ENCODE results near the gene RAB40C. TPM values are rescaled to one million over a fixed set of nuclear protein-coding genes. Genes with fewer than 3 reads are reported as not detected.
A peak's percentile ranks its signal among the peaks of the same experiment; 100 is the strongest.

The RAB40C gene
- total and polyA plus RNA-seq, 4 donors: 6.1 to 11.0 (median 9.2) TPM

- Histone ChIP-seq H3K27ac (ENCODE audit: low read depth in 1 of 2, low read length in 2 of 2) (peak within 1 kb of the TSS; percentile 65 to 89), H3K36me3 (ENCODE audit: control insufficient read depth in 4 of 4, insufficient read depth in 3 of 4, low read depth in 1 of 4, low read length in 3 of 4) (peaks cover 0 to 1% (median 0%) of the 10 kb centered on the region in 4 donors), H3K4me1 (ENCODE audit: control insufficient read depth in 4 of 4, insufficient read depth in 4 of 4, low read length in 3 of 4) (peaks cover 27 to 65% (median 41%) of the 10 kb centered on the region in 4 donors), H3K9ac (ENCODE audit: low read depth in 1 of 2, low read length in 2 of 2) (peak within 1 kb of the TSS in 1 of 2 donors; percentile 90), H3K4me3 (ENCODE audit: low read depth in 1 of 3, low read length in 3 of 3) (peak within 1 kb of the TSS; percentile 66 to 95 (median 73)), H3K27me3 (ENCODE audit: control insufficient read depth in 4 of 4, insufficient read depth in 4 of 4, low read length in 3 of 4) (no peaks in the 10 kb centered on the region), H3K9me3 (ENCODE audit: control insufficient read depth in 4 of 4, low read length in 3 of 4) (no peaks in the 10 kb centered on the region)
- 1% methylated on average over 81 of the region's 81 CpGs for WGBS
- peak; percentile 85 for DNase-seq (ENCODE audit: low spot score)
- TF ChIP-seq REST (IDR thresholded peaks at IDR 0.05): peak; percentile 33
- TF ChIP-seq EGR1 (IDR thresholded peaks at IDR 0.05; ENCODE audit: low read depth in 2 of 2): peak in 1 of 2 donors; percentile 85
- peak in 1 of 2 donors; percentile 14 for TF ChIP-seq RAD21 (IDR thresholded peaks at IDR 0.05)
- peak; percentile 48 for TF ChIP-seq SP1 (IDR thresholded peaks at IDR 0.05)
- TF ChIP-seq RXRA (IDR thresholded peaks at IDR 0.05): no peak
- TF ChIP-seq, protein P1, sequence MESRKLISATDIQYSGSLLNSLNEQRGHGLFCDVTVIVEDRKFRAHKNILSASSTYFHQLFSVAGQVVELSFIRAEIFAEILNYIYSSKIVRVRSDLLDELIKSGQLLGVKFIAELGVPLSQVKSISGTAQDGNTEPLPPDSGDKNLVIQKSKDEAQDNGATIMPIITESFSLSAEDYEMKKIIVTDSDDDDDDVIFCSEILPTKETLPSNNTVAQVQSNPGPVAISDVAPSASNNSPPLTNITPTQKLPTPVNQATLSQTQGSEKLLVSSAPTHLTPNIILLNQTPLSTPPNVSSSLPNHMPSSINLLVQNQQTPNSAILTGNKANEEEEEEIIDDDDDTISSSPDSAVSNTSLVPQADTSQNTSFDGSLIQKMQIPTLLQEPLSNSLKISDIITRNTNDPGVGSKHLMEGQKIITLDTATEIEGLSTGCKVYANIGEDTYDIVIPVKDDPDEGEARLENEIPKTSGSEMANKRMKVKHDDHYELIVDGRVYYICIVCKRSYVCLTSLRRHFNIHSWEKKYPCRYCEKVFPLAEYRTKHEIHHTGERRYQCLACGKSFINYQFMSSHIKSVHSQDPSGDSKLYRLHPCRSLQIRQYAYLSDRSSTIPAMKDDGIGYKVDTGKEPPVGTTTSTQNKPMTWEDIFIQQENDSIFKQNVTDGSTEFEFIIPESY (IDR thresholded peaks at IDR 0.05): no peak
- peak; percentile 19 for TF ChIP-seq FOXA1 (IDR thresholded peaks at IDR 0.05)
- peak; percentile 45 for TF ChIP-seq YY1 (IDR thresholded peaks at IDR 0.05)
Measured at GRCh38 chr16:641326-642188, 51.7 kb downstream of the RAB40C start, which contains the start of gene MCRIP2. TSS of gene MCRIP2 (plus strand) at chr16:641828. CDS start at chr16:641992, 164 bp downstream.

DNA sequence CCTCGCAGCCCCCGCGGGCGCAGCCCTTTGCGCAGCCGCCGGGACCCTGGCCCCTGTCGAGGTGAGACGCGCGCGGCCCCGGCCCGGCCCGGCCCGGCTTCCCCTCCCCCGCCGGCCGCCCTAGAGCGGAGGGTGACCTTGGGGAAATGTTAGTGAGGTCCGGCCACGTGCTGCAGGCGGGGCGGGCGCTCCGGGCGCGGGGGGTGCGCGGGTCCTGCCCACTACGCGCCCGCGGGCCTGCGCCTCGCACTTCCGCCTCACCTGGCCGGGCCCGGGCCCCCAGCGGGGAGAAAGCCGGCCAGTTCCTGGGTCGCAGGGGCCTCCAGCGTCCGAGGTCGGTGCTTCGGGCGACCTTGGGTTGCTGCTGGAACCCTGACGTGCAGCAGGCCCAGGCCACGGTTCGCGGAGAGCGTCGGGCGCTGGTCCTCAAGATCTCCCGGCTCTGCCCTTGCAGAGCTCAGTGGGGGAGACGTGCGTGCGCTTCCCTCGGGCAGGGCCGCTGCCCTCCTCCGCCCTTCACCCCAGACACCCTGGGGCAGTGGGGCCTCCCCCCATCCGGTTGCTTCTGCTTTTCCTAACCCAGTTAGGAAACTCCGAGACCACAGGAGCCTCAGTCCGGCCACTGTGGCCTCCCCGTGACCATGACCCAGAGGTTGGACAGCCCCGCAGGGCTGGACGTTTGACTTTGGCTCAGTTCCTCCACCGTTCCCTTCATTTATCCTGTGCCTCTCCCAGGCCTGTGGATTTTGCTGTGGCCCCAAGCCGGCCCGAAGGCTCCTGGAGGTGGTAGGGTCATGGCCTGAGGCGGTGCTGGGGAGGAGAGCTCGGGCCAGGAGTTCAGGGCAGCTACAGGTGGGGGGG lies 52.6 kb downstream of the RAB40C start:
- Histone ChIP-seq H3K4me1 (ENCODE audit: control insufficient read depth in 4 of 4, insufficient read depth in 4 of 4, low read length in 3 of 4) (peaks cover 27 to 71% (median 48%) of the 10 kb centered on the region in 4 donors), H3K9me3 (ENCODE audit: control insufficient read depth in 4 of 4, low read length in 3 of 4) (no peaks in the 10 kb centered on the region), H3K9ac (ENCODE audit: low read depth in 1 of 2, low read length in 2 of 2) (peak overlapping the region in 1 of 2 donors; percentile 90), H3K27me3 (ENCODE audit: control insufficient read depth in 4 of 4, insufficient read depth in 4 of 4, low read length in 3 of 4) (no peaks in the 10 kb centered on the region), H3K4me3 (ENCODE audit: low read depth in 1 of 3, low read length in 3 of 3) (peak overlapping the region; percentile 66 to 95 (median 73)), H3K36me3 (ENCODE audit: control insufficient read depth in 4 of 4, insufficient read depth in 3 of 4, low read depth in 1 of 4, low read length in 3 of 4) (peaks cover 0 to 1% (median 0%) of the 10 kb centered on the region in 4 donors), H3K27ac (ENCODE audit: low read depth in 1 of 2, low read length in 2 of 2) (peak overlapping the region; percentile 65 to 89)
- DNase-seq (ENCODE audit: low spot score): peak; percentile 63
- TF ChIP-seq GABPA (IDR thresholded peaks at IDR 0.05 in 1 of 2, conservative IDR thresholded peaks at IDR 0.05 in 1 of 2) (peak in 1 of 2 donors; percentile 21), RXRA (IDR thresholded peaks at IDR 0.05) (peak in 1 of 2 donors; percentile 49), NR2F2 (IDR thresholded peaks at IDR 0.05) (peak; percentile 29), HNF4A (conservative IDR thresholded peaks at IDR 0.05) (peak; percentile 13 to 34), SP1 (IDR thresholded peaks at IDR 0.05) (no peak), RAD21 (IDR thresholded peaks at IDR 0.05) (peak in 1 of 2 donors; percentile 9), YY1 (IDR thresholded peaks at IDR 0.05) (no peak)
- 2% methylated on average over 72 of the region's 72 CpGs for WGBS

Measured in liver (tissue), 9 donors.